DOHH2 (cell line): ENCODE data around the gene TUNAR.

ENCODE experiments used
- H3F3A ChIP-seq: fragments of 200-600 bp; sonication (generic), shearing (Covaris generic); 2 replicates; pipeline ENCODE4 v1.6.0; 2016; ENCODE audit warnings: antibody characterized with exemption, mild to moderate bottlenecking; ENCODE audit not compliant: control insufficient read depth, insufficient read depth
- H3K27ac ChIP-seq: fragments of 200-600 bp; sonication (generic); 2 replicates; pipeline ENCODE4 v1.5.1; 2014; ENCODE audit warnings: low read depth, mild to moderate bottlenecking, low read length, moderate library complexity
- H3K27me3 ChIP-seq: fragments of 200-600 bp; sonication (generic); 2 replicates; pipeline ENCODE4 v1.6.1; 2014; ENCODE audit warnings: mild to moderate bottlenecking, low read length, mixed read lengths; ENCODE audit not compliant: control insufficient read depth
- H3K36me3 ChIP-seq: fragments of 200-600 bp; sonication (generic); 2 replicates; pipeline ENCODE4 v1.6.1; 2014; ENCODE audit warnings: mild to moderate bottlenecking, low read length, moderate library complexity, mixed read lengths; ENCODE audit not compliant: control insufficient read depth
- H3K4me1 ChIP-seq: fragments of 200-600 bp; sonication (generic); 2 replicates; pipeline ENCODE4 v1.6.1; 2014; ENCODE audit warnings: mild to moderate bottlenecking, low read length, mixed read lengths; ENCODE audit not compliant: control insufficient read depth
- H3K4me2 ChIP-seq: fragments of 200-600 bp; sonication (generic); 2 replicates; pipeline ENCODE4 v1.6.0; 2014; ENCODE audit warnings: mild to moderate bottlenecking, low read length, moderate library complexity
- H3K4me3 ChIP-seq: fragments of 200-600 bp; sonication (generic); 2 replicates; pipeline ENCODE4 v1.5.1; 2014; ENCODE audit warnings: mild to moderate bottlenecking, low read length, mixed read lengths
- H3K79me2 ChIP-seq: fragments of 200-600 bp; sonication (generic); 2 replicates; pipeline ENCODE4 v1.6.1; 2014; ENCODE audit warnings: mild to moderate bottlenecking, low read length, mixed read lengths; ENCODE audit not compliant: control insufficient read depth
- H3K9me2 ChIP-seq: fragments of 200-600 bp; sonication (generic); replicated peaks from 2 replicates; pipeline ENCODE4 v1.6.1; 2014; ENCODE audit warnings: mild to moderate bottlenecking, low read length, mixed read lengths; ENCODE audit not compliant: control insufficient read depth
- H3K9me3 ChIP-seq: fragments of 200-600 bp; sonication (generic); 2 replicates; pipeline ENCODE4 v1.6.1; 2014; ENCODE audit warnings: antibody characterized with exemption, low read length, mixed read lengths; ENCODE audit not compliant: control insufficient read depth, insufficient read depth
- H4K20me1 ChIP-seq: fragments of 200-600 bp; sonication (generic); 2 replicates; pipeline ENCODE4 v1.6.0; 2014; ENCODE audit warnings: low read depth, mild to moderate bottlenecking, antibody characterized with exemption, low read length, moderate library complexity; ENCODE audit not compliant: control insufficient read depth, insufficient read depth
- EZH2phosphoT487 ChIP-seq: fragments of 200-600 bp; sonication (generic); IDR thresholded peaks from 2 replicates; pipeline ENCODE4 v1.6.1; 2017; ENCODE audit warnings: borderline replicate concordance, mild to moderate bottlenecking, antibody characterized with exemption, low read length, moderate library complexity, mixed read lengths
- TF ChIP-seq, protein P1 (sequence below): fragments of 200-600 bp; sonication (generic); IDR thresholded peaks from one replicate; pipeline ENCODE4 v1.5.1; 2014; ENCODE audit warnings: antibody characterized with exemption, mild to moderate bottlenecking, low read depth, low read length; ENCODE audit not compliant: poor library complexity, severe bottlenecking

TUNAR gene

DNA sequence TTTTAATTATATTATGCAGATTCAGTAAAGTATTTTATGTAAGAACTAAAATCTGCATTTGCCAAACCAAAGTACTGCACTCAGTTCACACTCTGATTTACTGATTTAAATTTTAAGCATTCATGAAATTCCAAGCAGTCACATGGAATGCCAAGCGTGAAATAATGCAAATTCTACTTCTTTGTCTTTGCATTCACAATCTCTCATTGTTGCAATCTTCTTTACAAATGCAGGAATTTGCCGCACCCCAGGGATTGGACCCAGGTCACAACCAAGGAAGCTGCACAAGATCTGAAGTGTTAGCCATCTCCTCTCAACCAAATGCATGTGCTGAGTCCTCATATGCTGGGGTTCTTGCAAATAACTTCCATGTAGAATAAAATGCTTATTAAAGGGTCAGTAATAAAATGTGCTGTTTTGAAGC is 71.9 kb downstream of the TUNAR start:
- TF ChIP-seq EZH2phosphoT487, result no peak
- TF ChIP-seq, protein P1, sequence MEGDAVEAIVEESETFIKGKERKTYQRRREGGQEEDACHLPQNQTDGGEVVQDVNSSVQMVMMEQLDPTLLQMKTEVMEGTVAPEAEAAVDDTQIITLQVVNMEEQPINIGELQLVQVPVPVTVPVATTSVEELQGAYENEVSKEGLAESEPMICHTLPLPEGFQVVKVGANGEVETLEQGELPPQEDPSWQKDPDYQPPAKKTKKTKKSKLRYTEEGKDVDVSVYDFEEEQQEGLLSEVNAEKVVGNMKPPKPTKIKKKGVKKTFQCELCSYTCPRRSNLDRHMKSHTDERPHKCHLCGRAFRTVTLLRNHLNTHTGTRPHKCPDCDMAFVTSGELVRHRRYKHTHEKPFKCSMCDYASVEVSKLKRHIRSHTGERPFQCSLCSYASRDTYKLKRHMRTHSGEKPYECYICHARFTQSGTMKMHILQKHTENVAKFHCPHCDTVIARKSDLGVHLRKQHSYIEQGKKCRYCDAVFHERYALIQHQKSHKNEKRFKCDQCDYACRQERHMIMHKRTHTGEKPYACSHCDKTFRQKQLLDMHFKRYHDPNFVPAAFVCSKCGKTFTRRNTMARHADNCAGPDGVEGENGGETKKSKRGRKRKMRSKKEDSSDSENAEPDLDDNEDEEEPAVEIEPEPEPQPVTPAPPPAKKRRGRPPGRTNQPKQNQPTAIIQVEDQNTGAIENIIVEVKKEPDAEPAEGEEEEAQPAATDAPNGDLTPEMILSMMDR, result no peak
- Histone ChIP-seq H4K20me1 (no peaks in the 10 kb centered on the region), H3K9me3 (no peaks in the 10 kb centered on the region), H3K27me3 (no peaks in the 10 kb centered on the region), H3K27ac (no peak overlapping the region), H3K79me2 (no peaks in the 10 kb centered on the region), H3K4me1 (no peaks in the 10 kb centered on the region), H3K36me3 (no peaks in the 10 kb centered on the region), H3K4me2 (no peak overlapping the region), H3K4me3 (no peak overlapping the region), H3F3A (no peaks in the 10 kb centered on the region), H3K9me2 (no peaks in the 10 kb centered on the region)

DNA sequence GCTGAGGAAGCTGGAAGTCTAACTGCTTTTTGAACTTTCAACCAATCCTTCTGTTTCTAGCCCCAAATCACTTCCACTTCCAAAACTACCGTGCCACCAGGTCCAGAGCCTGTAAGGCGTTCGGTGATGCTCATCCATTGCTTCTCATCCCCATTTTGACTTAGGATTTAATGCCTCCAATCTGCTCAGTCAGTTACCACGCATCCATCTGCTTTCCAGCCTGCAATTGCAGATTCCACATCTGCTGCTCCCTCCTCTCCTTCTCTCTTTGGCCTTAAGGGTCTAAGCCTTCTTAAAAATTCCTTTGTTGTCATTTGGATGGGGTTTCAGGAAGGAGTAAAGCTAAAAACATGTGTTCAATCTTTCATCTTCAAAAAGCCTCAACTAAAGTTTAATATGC is 74.7 kb downstream of the TUNAR start:
- no peaks in the 10 kb centered on the region for H3K36me3 ChIP-seq
- no peak overlapping the region for H3K27ac ChIP-seq
- H3F3A ChIP-seq, result no peaks in the 10 kb centered on the region
- H3K4me3 ChIP-seq, result no peak overlapping the region
- H3K4me2 ChIP-seq, result no peak overlapping the region
- H3K4me1 ChIP-seq, result no peaks in the 10 kb centered on the region
- no peaks in the 10 kb centered on the region for H4K20me1 ChIP-seq
- H3K27me3 ChIP-seq, result no peaks in the 10 kb centered on the region
- H3K9me3 ChIP-seq, result no peaks in the 10 kb centered on the region
- H3K9me2 ChIP-seq, result no peaks in the 10 kb centered on the region
- no peaks in the 10 kb centered on the region for H3K79me2 ChIP-seq
- TF ChIP-seq EZH2phosphoT487, result no peak
- TF ChIP-seq, protein P1, result no peak

DNA sequence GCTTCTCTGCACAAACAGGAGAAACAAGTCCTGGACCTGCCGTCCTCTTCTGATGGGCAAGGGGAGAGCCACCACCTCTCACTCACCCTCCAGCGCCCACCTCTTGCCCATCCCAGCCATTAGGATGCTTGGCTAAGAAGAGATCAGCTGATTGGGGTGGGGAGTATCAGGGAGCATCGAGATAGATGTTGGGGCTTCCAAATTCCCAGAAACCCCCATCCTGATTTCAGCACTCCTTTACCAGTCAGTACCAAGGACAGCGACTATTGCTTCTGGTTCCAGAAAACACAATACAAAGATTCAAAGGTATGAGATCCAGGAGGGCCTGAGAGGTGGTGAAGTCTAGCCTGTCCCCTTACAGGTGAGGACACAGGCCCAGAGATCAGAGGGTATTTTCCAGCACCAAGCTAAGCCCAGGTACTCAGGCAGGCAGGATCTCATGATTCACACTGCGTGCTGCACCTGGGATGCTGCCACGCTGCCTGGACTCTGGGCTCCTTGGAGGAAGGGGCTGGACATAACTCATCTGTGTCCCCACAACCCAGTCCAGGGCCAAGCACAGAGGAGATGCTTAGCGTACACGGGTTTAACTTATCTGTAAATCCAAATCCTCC is 76.6 kb downstream of the TUNAR start:
- H4K20me1 ChIP-seq, result no peaks in the 10 kb centered on the region

More for the DNA sequence above, 76.6 kb downstream of the TUNAR start:
- TF ChIP-seq, protein P1, result no peak
- no peak for TF ChIP-seq EZH2phosphoT487
- H3K27me3 ChIP-seq, result no peaks in the 10 kb centered on the region
- no peaks in the 10 kb centered on the region for H3F3A ChIP-seq
- no peaks in the 10 kb centered on the region for H3K9me2 ChIP-seq
- no peaks in the 10 kb centered on the region for H3K9me3 ChIP-seq
- H3K79me2 ChIP-seq, result no peaks in the 10 kb centered on the region
- H3K4me3 ChIP-seq, result no peak overlapping the region
- no peaks in the 10 kb centered on the region for H3K36me3 ChIP-seq
- H3K4me2 ChIP-seq, result no peak overlapping the region
- H3K27ac ChIP-seq, result no peak overlapping the region
- H3K4me1 ChIP-seq, result no peaks in the 10 kb centered on the region
